ENCODE data around the gene DONSON. TPM values are rescaled to one million over a fixed set of nuclear protein-coding genes. Genes with fewer than 3 reads are reported as not detected.
"Not testable (repeated sequence)": the region's sequence is repeated elsewhere in the genome, so short reads cannot be mapped to it uniquely, and the experiment has no call there.

The DONSON gene, protein sequence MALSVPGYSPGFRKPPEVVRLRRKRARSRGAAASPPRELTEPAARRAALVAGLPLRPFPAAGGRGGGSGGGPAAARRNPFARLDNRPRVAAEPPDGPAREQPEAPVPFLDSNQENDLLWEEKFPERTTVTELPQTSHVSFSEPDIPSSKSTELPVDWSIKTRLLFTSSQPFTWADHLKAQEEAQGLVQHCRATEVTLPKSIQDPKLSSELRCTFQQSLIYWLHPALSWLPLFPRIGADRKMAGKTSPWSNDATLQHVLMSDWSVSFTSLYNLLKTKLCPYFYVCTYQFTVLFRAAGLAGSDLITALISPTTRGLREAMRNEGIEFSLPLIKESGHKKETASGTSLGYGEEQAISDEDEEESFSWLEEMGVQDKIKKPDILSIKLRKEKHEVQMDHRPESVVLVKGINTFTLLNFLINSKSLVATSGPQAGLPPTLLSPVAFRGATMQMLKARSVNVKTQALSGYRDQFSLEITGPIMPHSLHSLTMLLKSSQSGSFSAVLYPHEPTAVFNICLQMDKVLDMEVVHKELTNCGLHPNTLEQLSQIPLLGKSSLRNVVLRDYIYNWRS
- 21.9 and 23.1 TPM in 2 replicates for total RNA-seq
- long read RNA-seq, partial matches to known transcripts: 2 of 6 reads
- long read RNA-seq, other reads (novel, unspliced or antisense): 3 of 6 reads

DNA sequence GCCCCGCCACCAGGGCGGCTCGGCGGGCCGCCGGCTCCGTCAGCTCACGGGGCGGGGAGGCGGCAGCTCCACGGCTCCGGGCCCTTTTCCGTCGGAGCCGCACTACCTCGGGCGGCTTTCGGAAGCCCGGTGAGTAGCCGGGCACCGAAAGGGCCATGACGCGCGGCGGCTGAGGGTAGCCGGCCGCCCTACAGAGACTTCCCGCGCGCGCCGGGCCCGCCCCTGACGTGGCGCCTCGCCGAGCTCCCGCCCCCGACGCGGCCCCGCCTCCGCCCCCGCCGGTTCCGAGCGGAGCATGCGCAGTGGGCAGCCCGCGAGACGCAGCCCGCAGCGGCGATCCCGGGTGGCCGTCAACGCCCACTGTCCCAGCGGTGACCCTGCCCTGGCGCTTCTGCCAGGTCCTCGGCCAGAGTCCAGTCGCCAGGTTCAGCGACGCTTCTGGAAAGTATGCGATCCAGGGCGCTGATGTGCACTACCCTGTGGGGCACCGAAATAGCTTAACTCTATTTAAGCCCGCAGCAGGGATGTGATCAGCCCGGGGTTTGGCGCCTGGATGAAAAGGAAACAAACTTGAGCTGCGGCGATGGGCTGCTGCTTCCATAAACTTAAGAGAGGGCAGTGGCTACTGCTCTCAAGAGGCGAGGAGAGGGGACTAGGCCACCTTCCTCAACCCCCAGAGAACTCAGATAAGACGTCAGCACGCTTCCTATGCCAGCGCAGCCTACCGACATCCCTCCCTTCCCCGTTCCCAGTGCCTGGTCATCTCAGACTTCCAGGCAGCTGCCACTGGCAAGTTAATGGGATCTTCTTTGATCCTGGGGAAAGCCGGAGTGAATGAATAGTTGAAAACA is at the start of gene DONSON:
DONSON (minus strand) TSS at position 200 of the 851 bp plus-strand sequence; CDS start at position 157, 43 bp downstream.
- H3K4me3 Mint-ChIP-seq (ENCODE audit: low read depth): peak within 1 kb of the TSS; percentile 89
- peak; percentile 93 for DNase-seq (ENCODE audit: low spot score, unreplicated experiment)
- no peaks in the 10 kb centered on the region for H3K27me3 Mint-ChIP-seq
- H3K36me3 Mint-ChIP-seq (ENCODE audit: insufficient read depth): peaks cover 6% of the 10 kb centered on the region
- no peaks in the 10 kb centered on the region for H3K9me3 Mint-ChIP-seq (ENCODE audit: low read depth)
- peaks cover 12% of the 10 kb centered on the region for H3K4me1 Mint-ChIP-seq (ENCODE audit: low read depth)
- TF ChIP-seq, protein P1, sequence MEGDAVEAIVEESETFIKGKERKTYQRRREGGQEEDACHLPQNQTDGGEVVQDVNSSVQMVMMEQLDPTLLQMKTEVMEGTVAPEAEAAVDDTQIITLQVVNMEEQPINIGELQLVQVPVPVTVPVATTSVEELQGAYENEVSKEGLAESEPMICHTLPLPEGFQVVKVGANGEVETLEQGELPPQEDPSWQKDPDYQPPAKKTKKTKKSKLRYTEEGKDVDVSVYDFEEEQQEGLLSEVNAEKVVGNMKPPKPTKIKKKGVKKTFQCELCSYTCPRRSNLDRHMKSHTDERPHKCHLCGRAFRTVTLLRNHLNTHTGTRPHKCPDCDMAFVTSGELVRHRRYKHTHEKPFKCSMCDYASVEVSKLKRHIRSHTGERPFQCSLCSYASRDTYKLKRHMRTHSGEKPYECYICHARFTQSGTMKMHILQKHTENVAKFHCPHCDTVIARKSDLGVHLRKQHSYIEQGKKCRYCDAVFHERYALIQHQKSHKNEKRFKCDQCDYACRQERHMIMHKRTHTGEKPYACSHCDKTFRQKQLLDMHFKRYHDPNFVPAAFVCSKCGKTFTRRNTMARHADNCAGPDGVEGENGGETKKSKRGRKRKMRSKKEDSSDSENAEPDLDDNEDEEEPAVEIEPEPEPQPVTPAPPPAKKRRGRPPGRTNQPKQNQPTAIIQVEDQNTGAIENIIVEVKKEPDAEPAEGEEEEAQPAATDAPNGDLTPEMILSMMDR (IDR thresholded peaks at IDR 0.05; ENCODE audit: unreplicated experiment): no peak
- H3K27ac Mint-ChIP-seq: peak within 1 kb of the TSS; percentile 97

DNA sequence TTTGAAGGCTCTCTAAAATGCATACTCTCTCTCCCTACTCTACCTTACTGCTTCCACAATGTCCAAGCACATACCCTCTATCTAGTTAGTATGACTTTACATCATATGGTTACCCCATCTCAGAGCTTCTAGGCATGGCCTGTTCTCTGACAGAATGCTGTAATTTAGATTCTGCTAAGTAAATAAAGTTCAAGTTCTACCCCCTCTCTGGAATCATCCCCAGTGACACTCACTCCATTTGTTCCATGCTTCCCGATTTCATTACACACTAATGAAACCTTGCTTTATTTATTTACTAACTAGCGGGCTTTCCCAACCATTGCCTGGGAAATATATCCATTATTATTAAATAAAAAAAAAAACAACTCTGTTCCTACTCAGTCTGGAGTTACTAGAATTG is 45.8 kb upstream of the DONSON start:
- H3K27me3 Mint-ChIP-seq: no peaks in the 10 kb centered on the region
- H3K4me1 Mint-ChIP-seq (ENCODE audit: low read depth): no peaks in the 10 kb centered on the region
- H3K9me3 Mint-ChIP-seq (ENCODE audit: low read depth): peaks cover 7% of the 10 kb centered on the region
- TF ChIP-seq, protein P1 (IDR thresholded peaks at IDR 0.05; ENCODE audit: unreplicated experiment): no peak
- peaks cover 23% of the 10 kb centered on the region for H3K36me3 Mint-ChIP-seq (ENCODE audit: insufficient read depth)
- DNase-seq (ENCODE audit: low spot score, unreplicated experiment): no peak
- no peak overlapping the region for H3K27ac Mint-ChIP-seq
- no peak overlapping the region for H3K4me3 Mint-ChIP-seq (ENCODE audit: low read depth)

DNA sequence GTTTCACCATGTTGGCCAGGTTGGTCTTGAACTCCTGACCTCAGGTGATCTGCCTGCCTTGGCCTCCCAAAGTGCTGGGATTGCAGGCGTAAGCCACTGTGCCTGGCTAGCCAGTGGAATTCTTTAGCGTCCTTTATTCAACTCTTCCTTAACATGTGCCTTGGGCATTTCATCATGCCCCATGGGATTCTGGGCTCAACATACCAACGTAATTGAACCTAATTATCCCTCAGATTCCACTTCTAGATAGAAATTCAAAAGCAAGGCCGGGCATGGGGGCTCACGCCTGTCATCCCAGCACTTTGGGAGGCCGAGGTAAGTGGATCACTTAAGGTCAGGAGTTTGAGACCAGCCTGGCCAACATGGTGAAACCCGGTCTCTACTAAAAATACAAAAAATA is 37.7 kb upstream of the DONSON start:
- H3K27ac Mint-ChIP-seq; H3K27me3 Mint-ChIP-seq; DNase-seq (ENCODE audit: low spot score, unreplicated experiment); H3K4me3 Mint-ChIP-seq (ENCODE audit: low read depth); H3K4me1 Mint-ChIP-seq (ENCODE audit: low read depth); H3K9me3 Mint-ChIP-seq (ENCODE audit: low read depth): not testable (repeated sequence)
- peaks cover 23% of the 10 kb centered on the region for H3K36me3 Mint-ChIP-seq (ENCODE audit: insufficient read depth)

DNA sequence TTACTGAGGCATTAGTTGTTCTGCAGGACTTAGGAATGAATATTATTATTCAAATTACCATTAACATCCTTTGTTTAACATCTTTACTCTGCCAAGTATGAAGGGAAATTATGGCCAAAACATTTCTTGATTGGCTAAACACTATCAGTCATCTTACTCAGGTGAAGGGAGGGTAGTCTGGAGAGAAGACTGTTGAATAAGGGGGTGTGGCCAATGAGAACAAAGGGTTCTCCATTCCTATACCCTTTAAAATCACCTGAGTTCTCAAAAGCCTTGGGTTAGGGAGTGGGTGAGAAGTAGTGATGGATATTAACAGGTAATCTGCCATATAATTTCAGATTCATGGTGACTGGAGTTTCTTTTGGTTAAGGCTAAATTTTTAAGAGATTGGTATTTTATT is 33.8 kb upstream of the DONSON start:
- H3K36me3 Mint-ChIP-seq (ENCODE audit: insufficient read depth): peaks cover 31% of the 10 kb centered on the region
- H3K4me1 Mint-ChIP-seq (ENCODE audit: low read depth): peaks cover 7% of the 10 kb centered on the region
- H3K27ac Mint-ChIP-seq: no peak overlapping the region
- TF ChIP-seq, protein P1 (IDR thresholded peaks at IDR 0.05; ENCODE audit: unreplicated experiment): no peak
- no peaks in the 10 kb centered on the region for H3K27me3 Mint-ChIP-seq
- no peak overlapping the region for H3K4me3 Mint-ChIP-seq (ENCODE audit: low read depth)
- DNase-seq (ENCODE audit: low spot score, unreplicated experiment): no peak
- H3K9me3 Mint-ChIP-seq (ENCODE audit: low read depth): peaks cover 3% of the 10 kb centered on the region

DNA sequence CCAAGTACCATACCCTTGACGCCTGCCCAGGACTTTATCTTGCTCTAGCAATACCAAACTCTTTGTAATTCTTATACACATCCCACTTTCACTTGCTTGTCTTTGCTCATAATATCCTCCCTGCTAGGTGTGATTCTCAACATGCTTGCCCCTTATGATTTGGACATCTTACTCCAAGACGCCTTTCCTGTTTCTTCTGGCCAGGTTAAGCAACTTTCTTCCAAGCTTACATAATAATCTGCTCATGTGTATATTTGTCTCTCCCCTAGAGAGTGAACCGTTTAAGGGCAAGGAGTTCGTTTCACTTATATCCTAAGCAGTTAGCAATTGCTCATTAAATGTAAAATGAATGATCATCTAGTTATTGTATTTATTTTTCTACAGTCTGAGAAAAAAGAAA is 31.2 kb upstream of the DONSON start:
- peaks cover 4% of the 10 kb centered on the region for H3K9me3 Mint-ChIP-seq (ENCODE audit: low read depth)
- TF ChIP-seq, protein P1 (IDR thresholded peaks at IDR 0.05; ENCODE audit: unreplicated experiment): no peak
- no peak for DNase-seq (ENCODE audit: low spot score, unreplicated experiment)
- peaks cover 35% of the 10 kb centered on the region for H3K36me3 Mint-ChIP-seq (ENCODE audit: insufficient read depth)
- no peaks in the 10 kb centered on the region for H3K27me3 Mint-ChIP-seq
- H3K4me1 Mint-ChIP-seq (ENCODE audit: low read depth): peaks cover 7% of the 10 kb centered on the region
- no peak overlapping the region for H3K4me3 Mint-ChIP-seq (ENCODE audit: low read depth)
- no peak overlapping the region for H3K27ac Mint-ChIP-seq
